Activated CD4-positive, CD25-positive, alpha-beta regulatory T cell treated with anti-CD3 and anti-CD28 coated beads, Interleukin-2, amount 50 U/mL, for 72 hours (primary cell): ENCODE data around the gene ARHGAP33.
"Not testable (repeated sequence)": the region's sequence is repeated elsewhere in the genome, so short reads cannot be mapped to it uniquely, and the experiment has no call there.

Experiments used
- DNase-seq: peaks from one replicate; pipeline ENCODE4 v3.0.0; 2021

The ARHGAP33 gene

DNA sequence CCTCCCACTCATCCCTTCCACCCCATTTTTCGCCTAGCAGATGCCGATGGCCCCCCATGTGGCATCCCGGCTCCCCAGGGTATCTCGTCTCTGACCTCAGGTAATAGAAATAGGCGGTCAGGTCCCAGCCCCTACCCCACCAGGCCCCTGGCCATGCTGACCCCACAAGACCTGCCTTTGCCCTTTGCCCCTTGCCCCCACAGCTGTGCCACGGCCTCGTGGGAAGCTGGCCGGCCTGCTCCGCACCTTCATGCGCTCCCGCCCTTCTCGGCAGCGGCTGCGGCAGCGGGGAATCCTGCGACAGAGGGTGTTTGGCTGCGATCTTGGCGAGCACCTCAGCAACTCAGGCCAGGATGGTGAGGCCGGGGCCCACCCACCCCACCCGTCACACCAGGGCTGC lies 5.4 kb downstream of the ARHGAP33 start:
- no peak for DNase-seq

DNA sequence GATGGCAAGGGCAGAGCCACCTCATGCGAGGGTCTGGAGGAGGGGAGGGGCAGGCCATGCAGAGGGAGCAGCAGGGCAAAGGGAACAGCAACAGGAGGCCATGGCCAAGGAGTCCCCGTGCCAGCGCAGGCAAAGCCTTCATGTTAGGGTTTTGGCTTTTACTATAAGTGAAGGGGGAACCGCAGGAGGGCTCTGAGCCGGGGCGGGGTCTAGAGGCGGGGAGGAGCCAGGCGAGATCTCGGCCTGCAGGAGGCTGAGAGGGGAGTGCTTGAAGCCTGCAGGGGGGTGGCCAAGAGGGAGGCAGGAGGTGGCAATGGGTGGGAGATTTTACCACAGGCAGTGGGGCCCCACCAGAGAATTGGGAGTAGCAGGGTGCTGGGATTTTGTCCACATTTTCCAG lies 6.3 kb downstream of the ARHGAP33 start:
- DNase-seq, result no peak

DNA sequence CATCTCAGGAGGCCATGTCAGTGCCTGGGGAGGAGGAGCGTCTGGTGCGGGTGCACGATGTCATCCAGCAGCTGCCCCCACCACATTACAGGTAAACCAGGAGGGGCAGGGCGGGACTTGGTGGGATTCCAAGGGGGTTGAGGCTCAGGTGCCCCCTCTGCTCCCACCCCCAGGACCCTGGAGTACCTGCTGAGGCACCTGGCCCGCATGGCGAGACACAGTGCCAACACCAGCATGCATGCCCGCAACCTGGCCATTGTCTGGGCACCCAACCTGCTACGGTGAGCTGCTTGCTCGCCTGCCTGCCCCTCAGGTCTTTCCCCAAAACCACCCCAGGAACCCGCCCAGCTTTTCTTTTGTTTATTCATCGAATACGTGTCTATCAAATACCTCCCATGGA lies 7.2 kb downstream of the ARHGAP33 start:
- DNase-seq, result no peak

DNA sequence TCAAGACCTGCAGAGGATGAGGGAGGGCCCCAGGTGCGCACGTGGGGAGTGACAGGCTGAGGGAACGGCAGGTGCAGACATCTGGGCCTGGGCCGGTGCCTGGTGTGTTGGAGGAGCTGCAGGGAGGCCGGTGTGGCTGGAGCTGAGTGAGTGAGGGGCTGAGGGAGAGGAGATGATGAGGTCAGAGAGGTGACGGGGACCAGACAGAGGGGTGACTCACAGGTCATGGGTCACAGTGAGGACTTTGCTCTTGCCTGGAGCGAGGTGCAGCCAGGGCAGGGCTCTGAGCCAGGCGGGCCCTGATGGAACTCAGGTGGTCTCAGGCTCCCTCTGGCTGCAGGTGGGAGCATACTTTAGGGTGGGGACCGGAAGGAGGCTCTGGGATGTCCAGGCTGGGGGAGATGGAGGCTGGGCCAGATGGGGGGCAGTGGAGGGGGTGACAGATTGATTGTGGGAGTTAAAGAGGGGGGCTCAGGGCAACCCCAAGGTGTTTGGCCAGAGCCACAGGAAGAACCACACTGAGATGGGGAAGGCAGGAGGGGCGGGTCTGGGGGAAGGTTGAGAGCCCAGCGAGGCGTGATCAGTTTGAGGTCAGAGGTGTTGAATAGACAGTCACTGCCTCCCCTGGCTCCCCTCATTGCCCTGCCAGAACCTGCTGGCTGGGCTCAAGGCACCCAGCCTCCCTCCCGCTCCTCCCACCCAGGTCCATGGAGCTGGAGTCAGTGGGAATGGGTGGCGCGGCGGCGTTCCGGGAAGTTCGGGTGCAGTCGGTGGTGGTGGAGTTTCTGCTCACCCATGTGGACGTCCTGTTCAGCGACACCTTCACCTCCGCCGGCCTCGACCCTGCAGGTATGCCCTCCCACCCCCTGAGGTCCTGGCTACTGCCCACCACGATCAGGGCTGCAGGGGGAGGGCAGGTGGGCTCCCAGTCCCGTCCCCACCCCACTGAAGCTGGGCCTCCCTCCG lies 8.4 kb downstream of the ARHGAP33 start:
- no peak for DNase-seq

DNA sequence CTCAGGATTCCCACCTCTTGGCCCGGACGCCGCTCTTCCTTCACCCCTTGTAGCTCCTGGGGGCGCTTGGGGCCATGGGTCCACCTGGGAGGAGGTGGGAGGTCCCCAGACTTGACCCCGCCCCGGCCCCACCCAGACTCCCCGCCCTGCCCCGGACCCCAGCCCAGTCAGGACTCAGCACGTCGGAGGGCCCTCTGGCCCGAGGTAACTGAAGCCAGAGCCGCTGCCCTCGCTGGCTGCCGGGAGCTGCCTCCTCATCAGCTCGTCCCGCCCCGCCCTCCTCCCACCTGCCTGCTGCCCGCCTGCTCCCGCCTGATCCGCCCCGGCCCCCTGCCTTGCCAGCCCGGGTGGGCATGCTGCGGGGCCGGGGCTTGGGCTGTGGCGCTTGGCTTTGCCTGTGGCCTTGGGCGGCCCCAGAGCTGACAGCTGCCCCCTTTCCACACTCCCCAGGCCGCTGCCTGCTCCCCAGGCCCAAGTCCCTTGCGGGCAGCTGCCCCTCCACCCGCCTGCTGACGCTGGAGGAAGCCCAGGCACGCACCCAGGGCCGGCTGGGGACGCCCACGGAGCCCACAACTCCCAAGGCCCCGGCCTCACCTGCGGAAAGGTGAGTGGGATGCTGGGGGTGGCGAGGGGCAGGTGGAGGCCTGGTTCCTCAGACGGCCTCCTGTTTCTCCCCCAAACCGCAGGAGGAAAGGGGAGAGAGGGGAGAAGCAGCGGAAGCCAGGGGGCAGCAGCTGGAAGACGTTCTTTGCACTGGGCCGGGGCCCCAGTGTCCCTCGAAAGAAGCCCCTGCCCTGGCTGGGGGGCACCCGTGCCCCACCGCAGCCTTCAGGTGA lies 9.4 kb downstream of the ARHGAP33 start:
- no peak for DNase-seq

DNA sequence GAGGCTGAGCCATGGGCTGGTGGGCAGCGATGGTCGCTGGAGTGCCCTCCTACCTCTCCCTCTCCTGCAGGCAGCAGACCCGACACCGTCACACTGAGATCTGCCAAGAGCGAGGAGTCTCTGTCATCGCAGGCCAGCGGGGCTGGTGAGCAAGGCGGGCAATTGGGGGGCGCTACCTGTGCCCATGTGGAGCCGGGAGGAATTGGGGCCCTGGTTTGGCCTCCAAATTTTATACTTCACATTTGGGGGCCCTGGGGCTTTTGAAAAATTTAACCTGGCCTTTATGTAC lies 9.9 kb downstream of the ARHGAP33 start:
- no peak for DNase-seq

DNA sequence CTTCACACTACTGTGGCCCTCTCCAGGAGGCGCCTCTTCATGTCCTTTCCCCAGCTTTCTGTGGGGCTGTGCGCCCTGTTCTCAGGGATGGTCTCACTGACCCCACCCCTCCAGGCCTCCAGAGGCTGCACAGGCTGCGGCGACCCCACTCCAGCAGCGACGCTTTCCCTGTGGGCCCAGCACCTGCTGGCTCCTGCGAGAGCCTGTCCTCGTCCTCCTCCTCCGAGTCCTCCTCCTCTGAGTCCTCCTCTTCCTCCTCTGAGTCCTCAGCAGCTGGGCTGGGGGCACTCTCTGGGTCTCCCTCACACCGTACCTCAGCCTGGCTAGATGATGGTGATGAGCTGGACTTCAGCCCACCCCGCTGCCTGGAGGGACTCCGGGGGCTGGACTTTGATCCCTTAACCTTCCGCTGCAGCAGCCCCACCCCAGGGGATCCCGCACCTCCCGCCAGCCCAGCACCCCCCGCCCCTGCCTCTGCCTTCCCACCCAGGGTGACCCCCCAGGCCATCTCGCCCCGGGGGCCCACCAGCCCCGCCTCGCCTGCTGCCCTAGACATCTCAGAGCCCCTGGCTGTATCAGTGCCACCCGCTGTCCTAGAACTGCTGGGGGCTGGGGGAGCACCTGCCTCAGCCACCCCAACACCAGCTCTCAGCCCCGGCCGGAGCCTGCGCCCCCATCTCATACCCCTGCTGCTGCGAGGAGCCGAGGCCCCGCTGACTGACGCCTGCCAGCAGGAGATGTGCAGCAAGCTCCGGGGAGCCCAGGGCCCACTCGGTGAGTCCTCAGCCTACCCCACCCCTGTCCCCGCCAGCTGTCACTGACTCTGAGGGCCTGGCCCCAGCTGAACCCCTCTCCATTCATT lies 11.2 kb downstream of the ARHGAP33 start:
- no peak for DNase-seq

DNA sequence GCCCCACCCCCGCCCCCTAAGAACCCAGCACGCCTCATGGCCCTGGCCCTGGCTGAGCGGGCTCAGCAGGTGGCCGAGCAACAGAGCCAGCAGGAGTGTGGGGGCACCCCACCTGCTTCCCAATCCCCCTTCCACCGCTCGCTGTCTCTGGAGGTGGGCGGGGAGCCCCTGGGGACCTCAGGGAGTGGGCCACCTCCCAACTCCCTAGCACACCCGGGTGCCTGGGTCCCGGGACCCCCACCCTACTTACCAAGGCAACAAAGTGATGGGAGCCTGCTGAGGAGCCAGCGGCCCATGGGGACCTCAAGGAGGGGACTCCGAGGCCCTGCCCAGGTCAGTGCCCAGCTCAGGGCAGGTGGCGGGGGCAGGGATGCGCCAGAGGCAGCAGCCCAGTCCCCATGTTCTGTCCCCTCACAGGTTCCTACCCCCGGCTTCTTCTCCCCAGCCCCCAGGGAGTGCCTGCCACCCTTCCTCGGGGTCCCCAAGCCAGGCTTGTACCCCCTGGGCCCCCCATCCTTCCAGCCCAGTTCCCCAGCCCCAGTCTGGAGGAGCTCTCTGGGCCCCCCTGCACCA lies 11.9 kb downstream of the ARHGAP33 start:
- DNase-seq, result no peak

DNA sequence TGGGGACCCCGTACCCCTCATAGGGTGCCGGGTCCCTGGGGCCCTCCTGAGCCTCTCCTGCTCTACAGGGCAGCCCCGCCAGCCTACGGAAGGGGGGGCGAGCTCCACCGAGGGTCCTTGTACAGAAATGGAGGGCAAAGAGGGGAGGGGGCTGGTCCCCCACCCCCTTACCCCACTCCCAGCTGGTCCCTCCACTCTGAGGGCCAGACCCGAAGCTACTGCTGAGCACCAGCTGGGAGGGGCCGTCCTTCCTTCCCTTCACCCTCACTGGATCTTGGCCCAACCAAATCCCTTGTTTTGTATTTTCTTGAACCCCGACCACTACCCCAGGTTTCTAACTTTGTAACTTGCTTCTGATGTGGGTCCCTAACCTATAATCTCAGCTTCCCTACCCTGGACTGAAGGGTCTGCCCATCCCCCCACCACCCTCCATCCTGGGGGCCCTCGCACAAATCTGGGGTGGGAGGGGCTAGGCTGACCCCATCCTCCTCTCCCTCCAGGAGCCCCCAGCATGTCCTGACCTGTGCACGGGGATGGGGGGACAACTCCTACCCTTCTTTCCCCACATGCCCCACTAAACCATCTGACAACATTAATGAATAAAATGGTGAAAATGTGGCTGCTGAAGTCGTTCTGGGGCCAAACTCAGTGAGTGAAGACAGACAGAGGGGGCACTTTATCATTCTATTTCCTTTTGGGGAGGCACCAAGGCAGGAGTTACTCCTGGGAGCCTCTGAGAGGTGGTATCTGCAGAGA lies 13.0 kb downstream of the ARHGAP33 start:
- DNase-seq, result no peak

DNA sequence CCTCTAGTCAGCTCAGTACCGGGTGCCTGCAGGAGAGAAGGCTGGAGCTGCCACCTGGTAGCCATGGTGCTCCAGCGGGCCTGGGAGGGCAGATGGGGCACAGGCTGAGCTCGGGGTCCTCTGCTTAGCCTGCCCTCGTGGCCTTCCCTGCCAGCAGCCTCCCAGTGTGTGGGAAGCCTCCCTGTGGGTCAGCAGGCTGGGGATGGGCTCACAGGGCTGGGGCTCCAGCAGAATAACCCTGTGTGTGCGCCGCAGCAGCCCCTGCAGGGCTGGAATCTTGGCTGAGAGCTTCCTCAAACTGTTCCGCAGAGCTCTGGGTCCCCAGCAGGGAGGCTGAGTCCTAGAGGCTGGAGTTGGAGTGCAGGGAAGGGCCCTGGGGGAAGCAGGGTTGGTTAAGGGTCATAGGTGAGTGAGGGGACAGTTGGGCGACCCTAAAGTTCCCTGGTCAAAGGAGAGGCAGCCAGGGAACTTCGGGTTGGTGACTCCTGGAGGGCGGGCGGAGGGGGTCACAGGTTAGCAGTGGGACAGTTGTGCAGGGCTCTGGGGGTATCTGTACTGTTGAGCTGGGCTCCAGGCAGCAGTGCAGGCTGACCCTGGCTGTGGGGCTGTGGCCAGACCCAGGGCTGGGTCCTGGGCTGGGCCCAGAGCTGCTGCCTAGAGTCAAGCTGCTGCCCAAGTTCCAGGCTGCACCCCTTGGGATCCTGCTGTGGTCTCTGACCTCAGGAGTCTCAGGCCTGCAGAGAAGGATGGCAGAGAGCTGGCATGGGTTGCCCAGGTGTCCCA lies 14.0 kb downstream of the ARHGAP33 start:
- no peak for DNase-seq

DNA sequence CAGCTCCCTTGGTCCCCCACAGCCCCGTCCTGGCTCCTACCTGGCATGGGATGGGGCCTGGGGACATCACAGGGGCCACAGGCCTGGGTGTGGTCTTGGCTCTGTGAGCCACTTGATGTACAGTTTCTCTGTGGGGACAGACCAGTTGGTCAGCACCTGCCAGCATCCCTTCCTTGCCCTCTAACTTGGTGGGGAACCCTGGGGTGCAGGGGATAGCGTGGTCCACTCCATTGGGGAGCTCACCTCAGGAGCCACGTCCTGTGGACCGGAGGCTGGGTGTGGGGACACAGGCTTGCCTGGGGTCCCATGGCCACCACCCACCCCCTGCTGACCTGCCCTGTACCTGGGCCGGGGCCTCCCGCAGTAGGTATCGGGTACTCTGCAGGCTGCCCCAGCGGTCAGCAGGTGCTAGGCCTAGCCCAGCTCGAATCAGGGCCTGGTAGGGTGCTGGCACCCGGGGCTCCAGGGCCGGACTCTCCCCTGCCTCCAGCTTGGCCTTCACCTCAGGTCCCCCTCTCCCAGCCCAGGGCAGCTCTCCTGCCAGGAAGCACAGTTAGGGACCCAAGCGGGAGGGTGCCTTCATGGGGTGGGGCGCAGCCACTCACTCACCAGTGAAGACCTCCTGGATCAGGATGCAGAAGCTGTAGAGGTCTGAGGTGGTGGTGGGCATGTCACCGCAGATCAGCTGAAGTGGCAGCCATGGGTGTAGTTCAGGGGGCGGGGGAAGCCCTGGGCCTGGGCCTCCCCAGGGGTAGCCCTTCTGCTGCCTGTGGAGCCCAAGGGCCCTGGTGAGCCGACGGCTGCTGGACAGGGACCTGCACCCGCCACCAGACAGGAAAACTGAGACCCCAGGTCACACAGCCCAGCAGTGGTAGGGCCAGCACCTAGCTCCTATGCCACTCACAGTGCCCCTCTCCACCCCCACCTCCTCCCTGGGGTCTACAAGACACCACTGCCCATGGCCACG lies 14.9 kb downstream of the ARHGAP33 start:
- no peak for DNase-seq

DNA sequence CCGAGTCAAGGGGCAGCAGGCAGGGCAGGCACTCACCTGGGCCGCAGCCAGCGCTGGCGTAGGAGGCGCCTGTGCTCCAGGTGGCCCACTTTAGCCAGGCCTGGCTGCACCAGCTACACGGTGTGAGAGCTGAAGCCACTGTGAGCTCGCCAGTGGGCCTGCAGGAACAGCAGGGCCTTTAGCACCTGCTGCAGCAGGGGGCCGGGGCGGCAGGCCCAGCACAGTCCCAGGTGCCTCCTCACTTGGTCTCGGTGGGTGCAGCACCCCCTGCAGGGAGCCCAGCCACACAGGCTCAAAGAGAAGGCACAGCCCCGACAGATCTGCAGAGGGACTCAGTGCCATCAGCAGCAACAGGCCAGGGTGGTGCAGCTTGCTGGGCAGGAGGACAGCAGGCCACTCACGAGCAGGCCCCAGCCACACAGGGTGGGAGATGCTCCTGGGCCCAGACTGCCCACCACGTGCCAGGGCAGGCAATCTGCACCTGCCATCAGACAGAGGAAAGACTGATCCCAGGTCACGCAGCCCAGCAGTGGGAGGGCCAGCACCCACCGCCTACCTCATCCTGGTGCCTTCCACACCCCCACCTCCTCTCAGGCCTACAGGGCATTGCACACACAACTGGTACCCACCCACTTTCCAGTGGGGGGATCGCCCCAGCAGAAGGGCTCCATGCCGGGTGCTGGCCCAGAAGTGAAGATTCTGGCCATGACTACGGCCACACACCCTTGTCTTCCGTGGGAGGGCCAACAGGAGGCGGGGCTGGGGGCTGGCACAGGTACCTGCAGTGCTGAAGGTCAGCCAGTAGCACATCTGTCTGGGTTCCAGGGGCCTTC lies 15.8 kb downstream of the ARHGAP33 start:
- no peak for DNase-seq

DNA sequence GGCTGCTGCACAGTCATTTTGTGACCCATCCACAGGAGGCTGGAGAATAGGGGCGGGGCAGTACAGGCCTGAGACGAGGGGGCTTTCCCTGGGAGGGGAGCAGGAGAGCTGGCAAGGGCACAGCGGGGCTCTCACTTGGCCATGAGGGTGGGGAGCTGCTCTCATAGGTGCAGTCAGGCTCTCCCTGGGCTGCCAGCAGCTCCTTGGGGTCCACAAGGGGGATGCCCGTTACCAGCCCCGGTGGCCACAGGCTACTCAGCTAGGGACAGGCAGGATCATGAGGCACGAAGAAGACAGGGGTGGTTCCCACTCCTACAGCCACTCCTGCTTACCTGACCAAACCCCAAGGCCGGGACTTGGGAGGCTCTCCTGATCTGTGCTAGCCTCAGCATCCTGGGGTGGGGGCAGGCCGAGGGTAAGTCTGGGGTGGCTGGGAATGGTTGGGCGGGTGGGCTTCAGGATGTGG lies 16.5 kb downstream of the ARHGAP33 start:
- DNase-seq, result no peak

DNA sequence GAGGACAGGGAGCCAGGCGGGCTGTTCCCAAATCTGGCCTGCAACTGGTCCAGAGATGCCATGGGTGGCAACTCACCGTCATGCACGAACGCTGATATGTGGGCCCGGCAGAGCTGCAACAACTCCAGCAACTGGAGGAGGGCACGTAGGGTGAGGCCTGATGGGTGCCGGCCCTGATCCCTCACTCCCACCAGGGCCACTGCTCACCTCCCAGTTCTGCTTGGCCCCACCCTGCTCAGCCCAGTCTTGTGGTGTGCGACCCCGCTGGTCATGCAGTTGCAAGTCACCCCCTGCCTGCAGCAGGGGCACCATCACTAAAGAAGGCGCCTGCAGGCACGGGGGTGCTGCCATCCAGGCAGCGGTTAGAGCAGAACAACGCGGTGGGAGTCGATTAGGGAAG lies 16.9 kb downstream of the ARHGAP33 start:
- DNase-seq, result no peak

DNA sequence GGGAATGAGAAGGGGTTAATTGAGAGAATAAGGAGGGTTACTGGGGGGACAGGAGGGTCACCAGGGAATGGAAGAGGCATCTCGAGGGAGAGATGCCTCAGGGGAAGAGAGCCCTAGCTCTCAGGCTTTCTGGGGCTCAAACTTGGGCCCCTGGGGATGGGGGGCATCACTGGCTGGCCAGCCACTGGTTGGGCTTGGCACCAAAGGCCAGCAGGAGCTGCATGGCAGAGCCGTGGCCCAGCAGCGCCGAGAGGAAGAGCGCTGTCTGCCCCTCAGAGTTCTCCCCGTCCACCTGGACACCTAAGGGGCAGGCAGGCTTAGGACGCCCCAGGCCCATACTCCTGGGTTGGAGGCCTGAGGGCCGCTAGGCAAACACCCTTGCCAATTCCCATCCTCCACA lies 17.5 kb downstream of the ARHGAP33 start:
- no peak for DNase-seq

DNA sequence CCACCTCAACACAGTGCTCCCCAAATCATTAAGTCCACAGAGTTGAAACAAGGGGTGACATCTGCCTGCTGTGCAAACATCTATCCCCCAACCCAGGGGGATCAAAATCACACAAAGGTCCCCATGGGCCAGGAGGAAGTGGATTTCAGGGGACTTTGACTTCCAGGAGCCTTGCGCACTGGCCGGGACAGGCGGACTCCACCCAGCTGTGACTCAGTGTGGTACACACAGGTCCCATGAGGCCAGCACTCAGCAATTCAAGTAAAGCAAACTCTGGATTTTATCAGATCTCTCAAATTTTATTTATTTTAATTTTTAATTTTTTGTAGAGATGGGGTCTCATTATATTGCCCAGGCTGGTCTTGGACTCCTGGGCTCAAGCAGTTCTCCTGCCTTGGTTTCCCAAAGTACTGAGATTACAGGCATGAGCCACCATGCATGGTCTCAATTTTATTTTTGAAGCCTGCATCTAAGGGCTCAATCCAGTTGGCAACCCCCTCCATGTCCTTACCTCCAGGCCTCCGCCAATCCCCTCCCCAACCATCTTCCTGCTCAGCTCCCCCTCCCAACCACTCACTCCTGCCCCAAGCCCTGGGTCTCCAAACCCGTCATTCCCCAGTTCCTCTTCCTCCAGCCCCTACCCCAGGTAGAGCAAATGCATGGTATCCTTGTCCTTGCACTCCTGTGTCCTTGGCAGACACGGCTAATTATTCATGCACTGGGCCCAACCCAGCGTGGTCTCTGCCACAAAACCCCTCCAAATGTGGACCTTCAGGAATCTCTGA lies 18.2 kb downstream of the ARHGAP33 start:
- no peak for DNase-seq

DNA sequence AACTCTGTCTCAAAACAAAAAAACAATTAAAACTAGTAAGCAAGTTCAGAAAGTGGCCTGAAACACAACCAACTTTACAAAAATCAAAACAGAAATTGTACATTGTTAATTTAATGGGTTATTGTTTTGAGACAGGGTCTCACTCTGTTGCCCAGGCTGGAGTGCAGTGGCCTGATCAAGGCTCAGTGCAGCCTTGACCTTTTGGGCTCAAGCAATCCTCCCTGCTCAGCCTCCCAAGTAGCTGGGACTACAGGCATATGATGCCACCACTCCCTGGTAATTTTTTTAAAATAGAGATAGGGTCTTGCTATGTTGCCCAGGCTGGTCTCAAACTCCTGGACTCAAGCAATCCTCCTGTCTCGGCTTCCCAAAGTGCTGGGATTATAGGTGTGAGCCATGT lies 20.2 kb downstream of the ARHGAP33 start:
- not testable (repeated sequence) for DNase-seq
